GM18951 (cell line): ENCODE measurements around the gene C1QTNF8.

Source experiments
- POLR2A ChIP-seq: IDR thresholded peaks from 4 replicates; pipeline ENCODE4 v1.6.1; 2011; ENCODE audit warnings: mild to moderate bottlenecking; ENCODE audit not compliant: insufficient read length, insufficient read depth; ENCODE audit errors: extremely low read depth
- in situ Hi-C: fragments of 300-500 bp; cut with MboI; formaldehyde crosslinking; loops from one replicate; pipeline ENCODE4 v1.12.0; 2022; ENCODE audit warnings: low sequenced_read_pairs, mixed read lengths, inconsistent platforms; ENCODE audit not compliant: unreplicated experiment

Gene C1QTNF8

DNA sequence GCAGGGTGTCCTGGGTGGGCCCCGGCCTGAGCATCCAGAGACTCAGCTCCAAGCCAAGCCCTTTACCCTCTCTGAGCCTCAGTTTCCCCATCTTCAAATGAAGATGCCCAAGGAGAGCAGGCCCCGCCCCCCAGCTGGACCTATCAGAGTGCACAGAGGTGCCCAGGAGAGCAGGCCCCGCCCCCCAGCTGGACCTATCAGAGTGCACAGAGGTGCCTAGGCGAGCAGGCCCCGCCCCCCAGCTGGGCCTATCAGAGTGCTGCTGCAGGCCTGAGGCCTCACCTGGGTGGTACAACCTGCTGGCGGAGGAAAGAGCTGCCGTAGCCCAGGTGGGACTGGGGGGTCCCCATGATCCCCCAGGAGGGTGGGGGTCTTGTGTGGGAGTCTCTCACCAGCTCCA, 26.9 kb downstream of the C1QTNF8 start:
- TF ChIP-seq POLR2A = no peak
- in situ Hi-C loops = loop anchor here (25.0 kb wide), 1 partner anchor 232 kb away; no protein-coding TSS in a partner anchor

DNA sequence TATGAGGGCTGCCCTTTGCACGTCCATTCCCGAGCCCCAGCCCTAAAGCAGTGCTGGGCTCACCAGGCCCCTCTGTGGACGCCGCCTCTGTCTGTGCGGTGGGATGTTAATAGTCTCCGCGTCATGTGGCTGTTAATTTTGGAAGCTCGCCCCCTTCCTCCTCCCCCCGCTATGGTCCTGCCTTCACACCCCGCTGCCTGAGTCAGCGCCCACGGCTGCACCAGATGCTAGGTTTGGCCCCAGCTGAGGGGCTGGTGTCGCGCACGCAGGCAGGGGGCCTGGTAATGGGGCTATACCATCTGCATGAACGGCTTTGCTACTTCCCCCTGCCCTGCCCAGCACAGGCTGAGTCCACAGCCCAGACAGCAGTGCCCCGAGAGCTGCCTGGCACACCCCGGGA, 27.6 kb downstream of the C1QTNF8 start:
- in situ Hi-C loops = loop anchor here (25.0 kb wide), 1 partner anchor 231 kb away; no protein-coding TSS in a partner anchor
- TF ChIP-seq POLR2A = no peak

DNA sequence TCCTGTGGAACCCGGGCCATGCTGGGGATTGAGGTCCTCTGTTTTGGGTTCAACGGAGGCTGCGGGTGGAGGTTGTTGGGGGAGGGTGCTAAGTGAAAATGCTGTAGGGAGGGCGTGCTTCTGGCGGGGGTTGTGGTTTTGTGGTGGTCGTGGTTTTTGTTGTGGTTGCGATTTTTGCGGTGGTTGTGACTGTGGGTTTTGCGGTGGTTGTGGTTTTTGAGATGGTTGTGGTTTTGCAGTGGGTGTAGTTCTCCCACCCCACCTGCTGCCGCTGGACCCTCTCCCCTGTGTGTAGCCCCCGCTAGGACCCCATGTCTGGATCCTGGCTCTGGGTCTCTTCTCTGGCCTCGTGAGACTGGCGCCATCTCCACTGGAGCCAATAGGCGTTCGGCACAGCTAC, 28.4 kb downstream of the C1QTNF8 start:
- in situ Hi-C loops = loop anchor here (25.0 kb wide), 1 partner anchor 230 kb away; no protein-coding TSS in a partner anchor
- TF ChIP-seq POLR2A = no peak

DNA sequence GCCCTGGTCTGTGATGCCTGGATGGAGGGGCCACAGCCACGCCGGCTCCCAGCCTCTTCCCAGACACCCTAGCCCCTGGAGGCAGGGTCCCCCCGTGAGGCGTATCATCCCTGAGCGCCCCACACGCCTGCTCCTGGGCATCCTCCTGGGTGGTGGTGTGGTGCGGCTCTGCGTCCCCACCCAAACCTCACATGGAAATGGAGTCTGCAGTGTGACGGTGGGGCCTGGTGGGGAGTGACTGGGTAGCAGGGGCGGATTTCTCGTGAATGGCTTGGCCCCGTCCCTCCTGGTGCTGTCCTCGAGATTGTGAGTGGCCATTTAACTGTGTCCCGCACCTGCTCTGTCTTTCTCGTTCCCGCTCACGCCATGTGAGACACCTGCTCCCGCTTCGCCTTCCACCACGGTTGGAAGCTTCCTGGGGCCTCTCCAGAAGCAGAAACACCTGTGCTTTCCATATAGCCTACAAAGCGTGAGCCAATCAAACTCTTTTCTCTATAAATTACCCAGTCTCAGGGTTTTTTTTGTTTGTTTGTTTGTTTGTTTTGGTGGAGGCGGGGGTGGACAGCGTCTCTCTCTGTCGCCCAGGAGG, 29.4 kb downstream of the C1QTNF8 start:
- in situ Hi-C loops = loop anchor here (25.0 kb wide), 1 partner anchor 229 kb away; no protein-coding TSS in a partner anchor
- TF ChIP-seq POLR2A = no peak

DNA sequence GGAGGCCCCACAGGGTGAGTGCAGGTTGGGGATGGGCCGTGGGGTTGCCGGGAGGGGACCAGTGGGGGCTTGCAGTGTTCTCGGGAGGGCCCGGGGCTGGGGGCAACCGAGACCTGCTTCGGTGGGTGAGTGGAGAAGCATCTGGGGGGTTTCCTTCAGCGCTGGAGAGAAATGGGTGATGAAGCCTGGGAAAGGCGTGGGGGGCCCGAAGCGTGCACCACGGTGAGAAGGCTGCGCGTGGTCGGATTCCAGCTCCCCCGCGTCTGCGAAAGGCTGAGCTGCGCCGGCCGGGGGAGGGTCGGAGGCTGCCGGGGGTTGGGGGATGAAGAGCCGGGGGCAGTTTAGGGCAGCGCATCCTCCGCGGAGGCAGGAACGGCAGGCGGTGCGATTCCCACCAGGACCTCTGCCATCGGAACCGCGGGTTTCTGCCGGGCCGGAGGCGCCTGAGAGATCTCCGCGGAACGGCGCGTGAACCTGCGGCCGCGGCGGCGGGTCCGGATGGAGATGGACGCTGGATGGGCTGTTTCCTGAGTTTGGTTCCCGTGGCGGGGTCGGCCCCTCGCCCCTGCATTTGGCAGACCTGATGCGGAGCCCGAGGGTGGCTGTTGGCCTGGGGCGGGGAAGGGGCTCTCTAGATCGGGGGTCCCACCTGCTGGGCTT, 30.4 kb downstream of the C1QTNF8 start:
- no peak for TF ChIP-seq POLR2A
- in situ Hi-C loops = loop anchor here (25.0 kb wide), 1 partner anchor 228 kb away; no protein-coding TSS in a partner anchor

DNA sequence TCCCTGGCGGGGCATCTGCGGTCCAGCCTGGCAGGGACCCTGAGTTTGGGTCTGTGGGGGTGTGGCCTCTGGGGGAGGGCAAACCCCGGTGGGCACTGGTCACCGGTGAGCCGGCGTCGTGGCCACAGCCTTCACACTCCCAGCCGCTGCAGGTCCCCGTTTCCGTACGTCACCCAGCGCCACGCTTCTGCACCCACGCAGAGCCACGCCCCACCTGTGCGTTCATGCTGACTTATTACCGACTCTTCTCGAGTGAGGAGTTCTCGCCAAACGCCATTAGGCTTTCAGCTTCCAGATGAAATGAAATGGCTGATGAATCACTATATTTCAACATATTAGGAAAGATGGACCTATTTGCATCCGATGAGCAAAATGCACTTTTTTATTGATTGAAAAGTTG, 32.3 kb downstream of the C1QTNF8 start:
- TF ChIP-seq POLR2A = no peak
- in situ Hi-C loops = loop anchor here (25.0 kb wide), 1 partner anchor 226 kb away; no protein-coding TSS in a partner anchor

DNA sequence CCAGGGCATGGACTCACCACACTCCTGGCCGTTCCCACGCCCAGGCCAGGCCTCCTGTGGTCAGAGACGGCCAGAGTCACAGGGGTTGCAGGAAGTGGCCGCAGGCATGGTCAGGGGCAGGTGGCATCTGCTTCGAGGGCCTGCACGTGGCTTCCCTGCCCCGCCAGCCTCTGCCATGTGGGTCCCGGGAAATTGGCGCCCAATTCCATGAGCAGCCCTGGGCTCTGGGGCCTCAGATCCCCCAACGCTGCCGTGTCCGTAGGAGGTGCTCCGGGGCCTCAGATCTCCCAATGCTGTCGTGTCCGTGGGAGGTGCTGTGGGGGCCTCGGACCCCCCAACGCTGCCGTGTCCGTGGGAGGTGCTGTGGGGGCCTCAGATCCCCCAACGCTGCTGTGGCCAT, 33.1 kb downstream of the C1QTNF8 start:
- in situ Hi-C loops = loop anchor here (25.0 kb wide), 1 partner anchor 226 kb away; no protein-coding TSS in a partner anchor
- TF ChIP-seq POLR2A = no peak

DNA sequence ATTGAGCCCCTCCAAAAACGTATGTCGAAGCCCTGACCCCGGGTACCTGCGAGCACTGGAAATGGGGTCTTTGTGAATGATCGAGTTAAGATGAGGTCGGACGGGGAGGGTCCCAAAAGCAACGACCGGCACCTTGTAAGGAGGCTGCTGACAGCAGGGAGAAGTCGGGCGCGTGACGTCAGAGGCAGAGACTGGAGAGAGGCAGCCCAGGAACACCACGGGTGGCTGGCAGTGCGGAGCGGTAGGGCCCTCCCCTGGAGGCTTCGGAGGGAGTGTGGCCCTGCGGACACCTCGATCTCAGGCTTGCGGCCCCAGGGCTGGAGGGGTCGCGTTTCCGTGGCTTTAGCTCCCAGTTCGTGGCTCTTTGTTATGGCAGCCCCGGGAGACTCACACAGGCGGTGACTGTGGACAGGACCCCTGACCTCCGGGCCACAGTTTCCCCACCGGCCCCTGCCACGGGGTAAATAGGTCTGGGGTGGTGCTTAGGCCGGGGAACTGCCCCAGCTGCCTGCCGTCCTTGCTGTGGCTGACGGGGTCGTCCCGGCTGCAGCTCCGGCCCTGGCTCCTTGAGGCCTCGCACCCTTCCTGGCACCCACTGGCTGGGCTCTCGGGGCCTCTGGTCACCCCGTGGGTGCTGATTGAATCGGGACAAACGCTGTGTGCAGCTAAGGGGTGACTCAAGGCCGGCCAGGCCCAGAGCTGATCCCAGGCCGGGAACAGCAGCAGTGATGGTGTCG, 34.1 kb downstream of the C1QTNF8 start:
- no peak for TF ChIP-seq POLR2A
- in situ Hi-C loops = loop anchor here (25.0 kb wide), 1 partner anchor 225 kb away; no protein-coding TSS in a partner anchor

DNA sequence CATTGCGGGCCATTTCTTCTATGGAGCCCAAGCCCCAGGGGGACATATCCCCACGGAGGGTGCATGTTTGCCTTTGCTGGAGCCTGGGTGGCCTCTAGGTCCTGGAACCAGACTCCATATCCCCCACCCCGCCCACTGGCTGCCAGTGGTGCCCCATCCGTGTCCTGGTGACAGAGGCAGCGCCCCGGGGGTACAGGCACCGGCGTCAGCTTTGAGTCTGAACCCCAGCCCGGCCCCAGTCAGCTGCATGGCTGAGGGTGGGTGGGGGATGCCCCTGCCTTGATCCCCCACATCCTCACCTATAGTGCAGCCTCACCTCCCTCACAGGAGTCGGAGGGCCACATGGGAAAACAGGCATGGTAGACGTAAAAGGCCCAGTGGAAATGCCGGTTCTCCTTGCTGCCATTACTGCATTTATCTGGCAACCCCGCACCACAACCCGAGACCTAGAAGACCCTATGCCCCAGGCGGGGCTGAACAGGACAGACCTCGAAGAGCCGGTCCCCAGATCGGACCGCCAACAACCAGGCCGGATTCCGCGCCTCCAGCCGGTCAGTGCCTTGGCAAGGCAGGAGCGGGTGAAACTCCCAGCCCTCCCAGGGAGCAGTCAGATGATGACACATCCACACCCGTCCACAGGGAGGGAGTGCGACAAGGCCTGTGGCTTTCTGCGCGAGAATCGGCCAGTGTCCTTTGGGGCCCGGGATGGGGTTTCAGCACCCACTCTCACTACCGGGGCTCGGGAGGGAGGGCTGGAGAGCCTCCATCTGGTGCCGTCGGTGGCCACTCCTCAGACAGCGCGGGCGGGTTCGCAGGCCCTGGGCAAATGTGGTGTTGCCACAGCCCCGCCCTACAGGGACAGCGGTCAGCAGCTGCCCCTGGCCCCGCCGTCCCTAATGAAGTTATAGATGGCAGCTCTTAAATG, 35.4 kb downstream of the C1QTNF8 start:
- no peak for TF ChIP-seq POLR2A
- in situ Hi-C loops = loop anchor here (25.0 kb wide), 1 partner anchor 223 kb away; no protein-coding TSS in a partner anchor

DNA sequence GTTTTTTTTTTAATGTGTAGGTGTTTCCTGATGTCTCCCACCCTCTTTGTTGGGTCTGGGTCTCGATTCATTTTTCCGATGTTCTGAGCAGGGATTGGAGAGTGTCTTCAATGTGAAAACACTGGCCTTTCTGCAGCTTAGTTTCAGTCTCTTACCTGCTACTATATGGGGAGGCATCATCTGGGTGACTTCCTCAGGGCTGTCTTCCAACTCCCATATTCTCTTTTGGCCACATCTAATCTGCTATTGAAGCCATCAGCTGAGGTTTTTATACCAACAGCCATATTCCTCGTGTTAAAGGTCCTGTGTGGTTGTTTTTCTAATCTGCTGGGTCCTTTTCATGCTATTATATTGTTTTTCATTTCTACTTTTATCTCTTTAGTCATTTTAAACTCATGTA, 36.7 kb downstream of the C1QTNF8 start:
- in situ Hi-C loops = loop anchor here (25.0 kb wide), 1 partner anchor 222 kb away; no protein-coding TSS in a partner anchor
- TF ChIP-seq POLR2A = no peak

DNA sequence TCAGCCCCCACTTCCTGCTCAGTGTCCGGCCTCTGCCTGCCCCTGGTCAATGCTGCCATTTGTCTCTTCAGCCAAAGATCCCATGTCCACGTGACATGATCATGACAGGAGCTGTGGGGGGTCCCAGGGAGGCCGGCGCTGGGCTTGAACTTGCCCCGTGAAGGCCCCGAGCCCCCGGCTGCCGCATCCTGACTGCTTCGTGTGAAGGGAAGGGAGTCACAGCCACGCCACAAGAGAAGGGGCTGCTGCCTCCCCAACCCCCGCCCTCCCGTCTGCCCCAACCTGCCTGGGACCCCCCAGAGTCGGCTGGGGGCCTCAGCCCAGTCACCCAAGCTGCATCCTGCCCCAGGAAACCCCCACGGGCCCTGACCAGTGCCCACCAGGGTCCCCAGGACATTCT, 37.8 kb downstream of the C1QTNF8 start:
- in situ Hi-C loops = loop anchor here (25.0 kb wide), 1 partner anchor 221 kb away; no protein-coding TSS in a partner anchor
- TF ChIP-seq POLR2A = no peak

DNA sequence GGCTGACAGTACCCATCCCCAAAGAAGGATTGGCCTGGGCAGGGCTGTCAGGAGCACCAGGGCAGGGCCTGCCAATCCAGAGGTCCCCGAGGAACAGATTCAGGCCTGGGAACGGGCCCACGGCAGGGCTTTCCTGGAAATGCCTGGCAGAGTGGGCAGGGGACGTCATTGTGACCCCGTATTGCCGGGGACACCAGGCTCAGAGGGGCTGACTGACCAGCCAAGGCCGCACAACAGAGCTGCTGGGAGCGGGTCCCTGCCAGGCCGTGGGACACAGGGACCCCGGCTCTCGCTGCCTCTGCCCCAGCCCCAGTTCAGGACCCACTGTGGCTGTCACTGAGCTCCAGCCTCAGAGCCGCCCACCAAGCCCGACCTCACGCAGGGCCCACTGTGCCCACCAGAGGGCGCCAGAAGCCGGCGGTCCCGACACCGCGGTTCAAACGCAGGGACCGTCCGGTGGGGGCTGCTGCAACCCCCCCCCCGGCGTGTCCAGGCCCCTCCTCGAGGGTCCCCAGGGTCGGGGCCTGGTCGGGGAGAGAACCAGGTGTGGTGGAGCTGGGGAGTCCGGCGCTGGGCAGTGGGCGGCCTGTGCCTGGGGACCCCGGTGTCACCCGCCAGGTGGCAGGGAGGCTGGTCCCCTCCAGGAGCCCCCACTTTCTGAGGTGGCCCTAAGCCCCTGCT, 38.7 kb downstream of the C1QTNF8 start:
- no peak for TF ChIP-seq POLR2A
- in situ Hi-C loops = loop anchor here (25.0 kb wide), 1 partner anchor 220 kb away; no protein-coding TSS in a partner anchor
